ENCODE measurements around the gene C6orf136. TPM values are rescaled to one million over a fixed set of nuclear protein-coding genes. Genes with fewer than 3 reads are reported as not detected.

Gene C6orf136
- total RNA-seq, 2 donors from 2014 or later, result 17.9 to 24.3 TPM

DNA sequence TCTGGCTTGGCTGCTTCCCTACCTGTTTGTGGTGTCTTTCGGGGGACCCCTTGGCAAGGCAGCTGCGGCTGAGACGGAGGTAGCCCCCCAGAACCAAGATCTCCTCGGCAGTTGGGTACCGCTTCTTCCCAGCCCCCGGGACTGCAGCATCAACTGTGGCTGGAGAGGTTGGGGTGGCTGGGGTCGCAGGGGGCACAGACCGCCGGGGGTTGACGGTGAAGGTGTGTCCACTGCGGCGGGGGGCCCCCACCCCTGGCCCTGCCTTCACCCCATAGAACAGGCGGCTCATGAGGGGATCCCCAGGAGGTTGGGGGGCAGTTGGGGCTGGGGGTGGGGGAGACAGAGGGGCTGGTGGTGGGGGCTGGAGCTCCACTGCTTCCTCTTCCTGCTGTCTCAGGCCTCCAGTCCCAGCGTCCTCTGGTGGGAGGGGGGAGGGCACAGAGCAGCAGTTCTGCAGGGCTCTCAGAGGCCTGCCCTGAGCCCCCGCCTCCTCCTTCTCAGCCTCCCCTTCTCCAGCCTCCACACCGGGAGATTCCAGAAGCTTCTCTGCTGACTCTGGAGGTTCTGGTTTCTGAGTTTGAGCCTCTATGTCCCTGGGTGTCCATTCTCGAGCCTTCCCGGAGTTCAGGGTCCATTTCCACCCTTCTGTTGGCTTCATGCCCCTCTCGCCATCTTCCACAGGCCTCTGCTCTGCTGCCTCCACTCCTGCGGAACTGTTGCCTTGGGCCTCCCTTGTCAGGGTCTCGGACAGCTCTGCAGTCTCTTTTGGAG, 37.6 kb downstream of the C6orf136 start:
- peak overlapping the region; percentile 95 for H3K4me3 ChIP-seq (ENCODE audit: low read length)
- peak overlapping the region; percentile 31 for H3K9ac ChIP-seq (ENCODE audit: extremely low read depth, low read length, poor library complexity, severe bottlenecking)
- H3K9me3 ChIP-seq (ENCODE audit: control insufficient read depth, low read length), result no peaks in the 10 kb centered on the region
- peaks cover 18% of the 10 kb centered on the region for H3K4me1 ChIP-seq (ENCODE audit: control insufficient read depth, insufficient read depth, low read length)
- H3K27me3 ChIP-seq (ENCODE audit: control insufficient read depth, insufficient read depth, low read length, poor library complexity, severe bottlenecking), result no peaks in the 10 kb centered on the region
- no peak for DNase-seq
- peak overlapping the region; percentile 75 for H3K4me3 Mint-ChIP-seq
- TF ChIP-seq, protein P1, sequence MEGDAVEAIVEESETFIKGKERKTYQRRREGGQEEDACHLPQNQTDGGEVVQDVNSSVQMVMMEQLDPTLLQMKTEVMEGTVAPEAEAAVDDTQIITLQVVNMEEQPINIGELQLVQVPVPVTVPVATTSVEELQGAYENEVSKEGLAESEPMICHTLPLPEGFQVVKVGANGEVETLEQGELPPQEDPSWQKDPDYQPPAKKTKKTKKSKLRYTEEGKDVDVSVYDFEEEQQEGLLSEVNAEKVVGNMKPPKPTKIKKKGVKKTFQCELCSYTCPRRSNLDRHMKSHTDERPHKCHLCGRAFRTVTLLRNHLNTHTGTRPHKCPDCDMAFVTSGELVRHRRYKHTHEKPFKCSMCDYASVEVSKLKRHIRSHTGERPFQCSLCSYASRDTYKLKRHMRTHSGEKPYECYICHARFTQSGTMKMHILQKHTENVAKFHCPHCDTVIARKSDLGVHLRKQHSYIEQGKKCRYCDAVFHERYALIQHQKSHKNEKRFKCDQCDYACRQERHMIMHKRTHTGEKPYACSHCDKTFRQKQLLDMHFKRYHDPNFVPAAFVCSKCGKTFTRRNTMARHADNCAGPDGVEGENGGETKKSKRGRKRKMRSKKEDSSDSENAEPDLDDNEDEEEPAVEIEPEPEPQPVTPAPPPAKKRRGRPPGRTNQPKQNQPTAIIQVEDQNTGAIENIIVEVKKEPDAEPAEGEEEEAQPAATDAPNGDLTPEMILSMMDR (conservative IDR thresholded peaks at IDR 0.05), result no peak
- peak overlapping the region; percentile 39 for H3K27ac Mint-ChIP-seq
- no peak overlapping the region for H3K27ac ChIP-seq (ENCODE audit: low read depth, low read length)
- WGBS, 2 experiments (ENCODE audit: insufficient coverage in 1 of 2, insufficient read length in 1 of 2), result 60 to 70% methylated on average over 7 to 19 of the region's 21 CpGs
- H3K36me3 ChIP-seq (ENCODE audit: control insufficient read depth, insufficient read depth, low read length), result peaks cover 13% of the 10 kb centered on the region
- no peaks in the 10 kb centered on the region for H3K27me3 Mint-ChIP-seq (ENCODE audit: insufficient read depth)
- peaks cover 17% of the 10 kb centered on the region for H3K36me3 Mint-ChIP-seq (ENCODE audit: low read depth)
- H3K9me3 Mint-ChIP-seq, result no peaks in the 10 kb centered on the region
- H3K4me1 Mint-ChIP-seq, result peaks cover 63% of the 10 kb centered on the region

DNA sequence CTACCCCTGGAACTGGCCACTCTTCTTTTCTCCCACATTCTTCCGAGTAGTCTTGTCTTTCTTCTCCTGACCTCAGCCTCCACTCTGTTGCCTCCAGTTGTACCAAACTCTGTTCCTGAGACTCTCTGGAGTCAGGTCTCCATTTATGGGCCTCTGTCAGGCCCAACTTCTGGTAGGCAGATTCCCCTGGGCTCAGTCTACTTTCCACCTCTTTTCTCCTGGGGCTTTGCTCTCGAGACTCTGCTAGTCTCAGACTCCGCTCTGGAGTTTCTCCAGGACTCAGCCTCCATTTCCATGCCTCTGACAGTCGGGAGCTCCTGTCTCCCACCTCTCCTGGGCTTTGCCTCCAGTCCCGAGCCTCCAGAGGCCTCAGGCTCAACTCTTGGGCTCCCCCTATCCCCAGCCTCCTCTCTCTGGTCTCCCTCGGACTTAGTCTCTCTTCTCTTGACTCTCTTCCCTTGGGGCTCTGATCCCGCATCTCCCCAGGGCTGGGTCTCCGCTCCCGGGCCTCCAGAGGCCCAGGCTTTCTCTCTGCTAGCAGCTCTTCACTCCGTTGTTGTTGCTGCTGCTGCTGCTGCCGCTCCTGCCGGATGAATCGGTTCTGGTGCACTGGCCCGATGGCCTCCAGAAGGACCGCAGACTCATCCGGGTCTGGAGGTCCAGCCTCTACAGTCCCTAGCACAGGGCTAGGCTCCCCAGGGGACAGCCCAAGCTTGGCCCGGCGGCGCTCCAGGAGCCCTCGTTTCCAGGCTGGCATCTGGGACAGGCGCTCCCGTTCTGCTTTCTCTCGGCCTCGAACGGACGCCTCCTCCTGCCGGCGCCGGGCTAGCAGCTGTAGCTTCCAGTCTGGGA, 38.5 kb downstream of the C6orf136 start:
- WGBS, 2 experiments (ENCODE audit: insufficient coverage in 1 of 2, insufficient read length in 1 of 2), result 66 to 69% methylated on average over 21 to 29 of the region's 29 CpGs

More for the DNA sequence above, 38.5 kb downstream of the C6orf136 start:
- H3K9me3 ChIP-seq (ENCODE audit: control insufficient read depth, low read length), result no peaks in the 10 kb centered on the region
- no peaks in the 10 kb centered on the region for H3K27me3 Mint-ChIP-seq (ENCODE audit: insufficient read depth)
- no peaks in the 10 kb centered on the region for H3K27me3 ChIP-seq (ENCODE audit: control insufficient read depth, insufficient read depth, low read length, poor library complexity, severe bottlenecking)
- H3K9me3 Mint-ChIP-seq, result no peaks in the 10 kb centered on the region
- peaks cover 7% of the 10 kb centered on the region for H3K36me3 ChIP-seq (ENCODE audit: control insufficient read depth, insufficient read depth, low read length)
- peaks cover 15% of the 10 kb centered on the region for H3K36me3 Mint-ChIP-seq (ENCODE audit: low read depth)
- peak overlapping the region; percentile 66 for H3K9ac ChIP-seq (ENCODE audit: extremely low read depth, low read length, poor library complexity, severe bottlenecking)
- H3K27ac ChIP-seq (ENCODE audit: low read depth, low read length), result no peak overlapping the region
- peak overlapping the region; percentile 75 for H3K4me3 Mint-ChIP-seq
- TF ChIP-seq, protein P1 (conservative IDR thresholded peaks at IDR 0.05), result peak; percentile 22
- peaks cover 18% of the 10 kb centered on the region for H3K4me1 ChIP-seq (ENCODE audit: control insufficient read depth, insufficient read depth, low read length)
- peak overlapping the region; percentile 39 for H3K27ac Mint-ChIP-seq
- H3K4me3 ChIP-seq (ENCODE audit: low read length), result peak overlapping the region; percentile 95
- DNase-seq, result peak; percentile 69
- peaks cover 64% of the 10 kb centered on the region for H3K4me1 Mint-ChIP-seq
